Naive thymus-derived CD4-positive, alpha-beta T cell (primary cell): ENCODE measurements around the gene GPC6. TPM values are rescaled to one million over a fixed set of nuclear protein-coding genes. Genes with fewer than 3 reads are reported as not detected.

Experiments
- ATAC-seq: fragments of 150-1000 bp; cut with Tn5 transposase; 2 replicates; pipeline ENCODE4 v1.10.0; 2021; ENCODE audit warnings: mild to moderate bottlenecking, moderate library complexity
- CTCF ChIA-PET: fragments of 350-600 bp; sonication (Branson Sonifier 250); formaldehyde crosslinking; loops from one replicate; lab custom pipeline; 2021; ENCODE audit warnings: antibody characterized with exemption; lab: Charles Lee
- POLR2A ChIA-PET: fragments of 350-600 bp; sonication (Branson Sonifier 250); formaldehyde crosslinking; loops from one replicate; lab custom pipeline; 2021; ENCODE audit warnings: antibody characterized with exemption, inconsistent platforms; lab: Charles Lee
- DNase-seq, 9 donors: peaks; one replicate each; pipeline versions ENCODE4 v3.0.0 to v3.0.0-alpha.2; 2020 to 2022; ENCODE audit warnings: mixed read lengths in 1 of 9
- H3K27ac ChIP-seq: one replicate; pipeline ENCODE4 v1.7.0; 2013; ENCODE audit warnings: mild to moderate bottlenecking, low read depth, low read length, moderate library complexity
- H3K27me3 ChIP-seq, 2 donors: one replicate each; pipeline ENCODE4 v1.7.0; 2013; ENCODE audit warnings: low read length in 2 of 2, mild to moderate bottlenecking in 2 of 2, moderate library complexity in 2 of 2; ENCODE audit not compliant: control insufficient read depth in 2 of 2, insufficient read depth in 2 of 2
- H3K36me3 ChIP-seq, 3 experiments: 1 replicate in 2 of 3; 2 replicates in 1 of 3; pipeline ENCODE4 v1.7.0; 2013; ENCODE audit warnings: low read length in 3 of 3, mild to moderate bottlenecking in 3 of 3, moderate library complexity in 1 of 3; ENCODE audit not compliant: insufficient read depth in 3 of 3, control insufficient read depth in 2 of 3
- H3K4me1 ChIP-seq, 2 donors: one replicate each; pipeline ENCODE4 v1.7.0; 2013; ENCODE audit warnings: low read length in 2 of 2, mild to moderate bottlenecking in 2 of 2, moderate library complexity in 1 of 2; ENCODE audit not compliant: control insufficient read depth in 2 of 2, insufficient read depth in 2 of 2
- H3K4me3 ChIP-seq: 2 replicates; pipeline ENCODE4 v1.7.0; 2013; ENCODE audit warnings: mild to moderate bottlenecking, low read length
- H3K9me3 ChIP-seq, 3 experiments: 1 replicate in 2 of 3; 2 replicates in 1 of 3; pipeline ENCODE4 v1.7.0; 2013; ENCODE audit warnings: low read length in 3 of 3; ENCODE audit not compliant: control insufficient read depth in 2 of 3
- H3K27ac Mint-ChIP-seq, 9 donors: one replicate each; pipeline ENCODE4 v1.8.0; 2020 to 2022; ENCODE audit warnings: mixed read lengths in 9 of 9, mild to moderate bottlenecking in 8 of 9, moderate library complexity in 5 of 9, inconsistent platforms in 2 of 9
- H3K27me3 Mint-ChIP-seq, 5 donors: one replicate each; pipeline ENCODE4 v1.8.0; 2021 to 2022; ENCODE audit warnings: mixed read lengths in 5 of 5, mild to moderate bottlenecking in 1 of 5
- H3K36me3 Mint-ChIP-seq, 5 donors: one replicate each; pipeline ENCODE4 v1.8.0; 2020 to 2022; ENCODE audit warnings: mixed read lengths in 5 of 5, mild to moderate bottlenecking in 3 of 5, inconsistent platforms in 1 of 5
- H3K4me1 Mint-ChIP-seq, 7 donors: one replicate each; pipeline ENCODE4 v1.8.0; 2020 to 2022; ENCODE audit warnings: mixed read lengths in 7 of 7, mild to moderate bottlenecking in 3 of 7, inconsistent platforms in 1 of 7
- H3K4me3 Mint-ChIP-seq, 10 donors: one replicate each; pipeline ENCODE4 v1.8.0; 2020 to 2022; ENCODE audit warnings: mild to moderate bottlenecking in 10 of 10, mixed read lengths in 10 of 10, moderate library complexity in 6 of 10, inconsistent platforms in 2 of 10
- H3K9me3 Mint-ChIP-seq, 11 donors: one replicate each; pipeline ENCODE4 v1.8.0; 2020 to 2022; ENCODE audit warnings: mixed read lengths in 11 of 11, mild to moderate bottlenecking in 4 of 11, inconsistent platforms in 1 of 11, moderate library complexity in 1 of 11
- intact Hi-C, 2 donors: fragments of 100-400 bp; cut with micrococcal nuclease; formaldehyde crosslinking; loops; one replicate each; pipeline ENCODE4 v1.15.1; 2023
- polyA plus RNA-seq, 2 donors: library from polyadenylated mRNA; unstranded; fragments of 300-500 nt; fragmentation: Illumina TruSeq; gene quantifications; one replicate each; pipeline ENCODE4 v1.2.3, GENCODE V29; 2021
- total RNA-seq, 6 experiments: library from RNA in 5 of 6; stranded (reverse) in 5 of 6; gene quantifications; 1 replicate in 5 of 6; 2 replicates in 1 of 6; pipeline ENCODE4 v1.2.3 and lab custom pipeline; 2021 to 2026

Gene GPC6
- total and polyA plus RNA-seq, 7 experiments from 2014 or later, result not detected

DNA sequence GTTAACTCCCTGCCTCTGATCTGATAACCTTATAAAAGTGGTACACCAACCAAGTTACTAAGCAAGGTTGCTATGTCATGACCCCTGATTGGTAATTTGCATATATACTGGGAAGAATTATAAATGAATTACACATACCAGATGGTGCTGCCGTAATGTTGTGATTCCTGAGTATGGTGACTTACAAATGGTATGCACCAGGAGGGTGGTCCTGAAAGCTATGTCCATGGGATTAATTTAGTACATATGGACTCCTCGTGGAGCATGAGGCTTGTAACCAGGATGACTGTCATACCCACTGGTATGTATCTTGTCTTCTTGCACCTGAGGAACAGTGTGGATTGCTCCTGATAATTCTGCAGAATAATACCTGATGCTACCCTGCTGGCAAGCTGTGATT lies 240.6 kb downstream of the GPC6 start:
- ATAC-seq (no peak), DNase-seq (no peak)
- Histone ChIP-seq H3K27me3 (no peaks in the 10 kb centered on the region), H3K36me3 (no peaks in the 10 kb centered on the region), H3K4me1 (no peaks in the 10 kb centered on the region), H3K4me3 (no peak overlapping the region), H3K9me3 (no peaks in the 10 kb centered on the region), H3K27ac (no peak overlapping the region)
- Mint-ChIP-seq H3K9me3 (peaks cover 0 to 23% (median 6%) of the 10 kb centered on the region in 11 donors), H3K4me3 (no peak overlapping the region), H3K36me3 (no peaks in the 10 kb centered on the region), H3K27ac (no peak overlapping the region), H3K27me3 (no peaks in the 10 kb centered on the region), H3K4me1 (no peaks in the 10 kb centered on the region)
- ChIA-PET CTCF (no interaction called here), POLR2A (no interaction called here)
- intact Hi-C loops, result no loop called here

GRCh38 chr13:93468433-93468832 lies 241.8 kb downstream of the GPC6 start:
- Mint-ChIP-seq H3K4me3 (no peak overlapping the region), H3K4me1 (no peaks in the 10 kb centered on the region), H3K27me3 (no peaks in the 10 kb centered on the region), H3K36me3 (no peaks in the 10 kb centered on the region), H3K9me3 (peaks cover 0 to 23% (median 6%) of the 10 kb centered on the region in 11 donors), H3K27ac (no peak overlapping the region)
- no peak overlapping the region for H3K27ac ChIP-seq
- H3K36me3 ChIP-seq, result no peaks in the 10 kb centered on the region
- H3K9me3 ChIP-seq, result no peaks in the 10 kb centered on the region
- ChIA-PET POLR2A (no interaction called here), CTCF (no interaction called here)
- no peak overlapping the region for H3K4me3 ChIP-seq
- no peak for DNase-seq
- no peak for ATAC-seq
- intact Hi-C loops, result no loop called here
- H3K4me1 ChIP-seq, result no peaks in the 10 kb centered on the region
- H3K27me3 ChIP-seq, result no peaks in the 10 kb centered on the region

GRCh38 chr13:93472296-93472695 lies 245.7 kb downstream of the GPC6 start:
- Mint-ChIP-seq H3K27ac (no peak overlapping the region), H3K27me3 (no peaks in the 10 kb centered on the region), H3K4me3 (no peak overlapping the region), H3K9me3 (peaks cover 0 to 22% (median 8%) of the 10 kb centered on the region in 11 donors), H3K36me3 (no peaks in the 10 kb centered on the region), H3K4me1 (no peaks in the 10 kb centered on the region)
- intact Hi-C loops, result no loop called here
- ChIA-PET CTCF (no interaction called here), POLR2A (no interaction called here)
- no peaks in the 10 kb centered on the region for H3K4me1 ChIP-seq
- H3K9me3 ChIP-seq, result no peaks in the 10 kb centered on the region
- no peaks in the 10 kb centered on the region for H3K27me3 ChIP-seq
- no peak overlapping the region for H3K4me3 ChIP-seq
- H3K36me3 ChIP-seq, result no peaks in the 10 kb centered on the region
- H3K27ac ChIP-seq, result no peak overlapping the region
- no peak for ATAC-seq
- DNase-seq, result no peak

DNA sequence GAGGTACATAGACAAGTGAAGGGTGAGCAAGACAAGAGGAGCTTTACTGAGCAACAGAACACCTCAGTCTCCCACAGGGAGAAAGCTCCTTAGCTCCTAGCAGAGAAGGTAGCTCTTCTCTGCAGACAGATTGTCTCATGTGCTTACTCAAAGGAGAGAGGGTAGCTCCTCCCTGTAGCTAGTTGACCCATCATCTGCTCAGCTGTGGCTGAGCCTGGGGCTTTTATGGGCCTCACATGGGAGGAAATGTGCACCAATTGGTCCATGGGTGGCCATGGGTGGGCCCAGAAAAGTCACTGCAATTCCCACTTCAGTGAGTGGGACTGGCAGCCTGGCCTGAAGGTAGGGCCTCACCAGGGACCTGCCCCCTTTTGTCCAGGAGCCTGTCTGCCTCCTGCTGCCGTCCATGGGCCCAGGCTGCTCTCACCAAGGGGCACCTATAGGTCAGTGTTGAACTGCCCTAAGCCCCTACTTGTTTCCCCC lies 246.2 kb downstream of the GPC6 start:
- CTCF ChIA-PET, result no interaction called here
- Histone ChIP-seq H3K4me3 (no peak overlapping the region), H3K27me3 (no peaks in the 10 kb centered on the region), H3K36me3 (no peaks in the 10 kb centered on the region), H3K27ac (no peak overlapping the region), H3K9me3 (no peaks in the 10 kb centered on the region), H3K4me1 (no peaks in the 10 kb centered on the region)
- Mint-ChIP-seq H3K9me3 (peaks cover 0 to 22% (median 8%) of the 10 kb centered on the region in 11 donors), H3K4me1 (no peaks in the 10 kb centered on the region), H3K4me3 (no peak overlapping the region), H3K27ac (no peak overlapping the region), H3K36me3 (no peaks in the 10 kb centered on the region), H3K27me3 (no peaks in the 10 kb centered on the region)
- intact Hi-C loops, result no loop called here
- ATAC-seq, result no peak
- no peak for DNase-seq
- POLR2A ChIA-PET, result no interaction called here

- ChIA-PET POLR2A (no interaction called here), CTCF (no interaction called here)
- no peak for DNase-seq
- intact Hi-C loops, result no loop called here
- H3K9me3 Mint-ChIP-seq, result peaks cover 0 to 22% (median 8%) of the 10 kb centered on the region in 11 donors
- H3K36me3 Mint-ChIP-seq, result no peaks in the 10 kb centered on the region
- no peak overlapping the region for H3K27ac Mint-ChIP-seq
- ATAC-seq, result no peak
- Histone ChIP-seq H3K36me3 (no peaks in the 10 kb centered on the region), H3K9me3 (no peaks in the 10 kb centered on the region), H3K27ac (no peak overlapping the region), H3K4me1 (no peaks in the 10 kb centered on the region), H3K27me3 (no peaks in the 10 kb centered on the region), H3K4me3 (no peak overlapping the region)
- no peaks in the 10 kb centered on the region for H3K4me1 Mint-ChIP-seq
- no peaks in the 10 kb centered on the region for H3K27me3 Mint-ChIP-seq
- H3K4me3 Mint-ChIP-seq, result no peak overlapping the region
Observed at GRCh38 chr13:93473441-93474270, 247.0 kb downstream of the GPC6 start.

GRCh38 chr13:93476175-93476574 lies 249.6 kb downstream of the GPC6 start:
- Mint-ChIP-seq H3K36me3 (no peaks in the 10 kb centered on the region), H3K27me3 (no peaks in the 10 kb centered on the region), H3K27ac (no peak overlapping the region), H3K4me1 (no peaks in the 10 kb centered on the region), H3K4me3 (no peak overlapping the region), H3K9me3 (peaks cover 0 to 10% (median 3%) of the 10 kb centered on the region in 11 donors)
- no peaks in the 10 kb centered on the region for H3K9me3 ChIP-seq
- no peaks in the 10 kb centered on the region for H3K27me3 ChIP-seq
- H3K27ac ChIP-seq, result no peak overlapping the region
- ChIA-PET POLR2A (no interaction called here), CTCF (no interaction called here)
- H3K4me1 ChIP-seq, result no peaks in the 10 kb centered on the region
- ATAC-seq (no peak), DNase-seq (no peak)
- intact Hi-C loops, result no loop called here
- no peaks in the 10 kb centered on the region for H3K36me3 ChIP-seq
- no peak overlapping the region for H3K4me3 ChIP-seq

GRCh38 chr13:93477238-93477637 lies 250.6 kb downstream of the GPC6 start:
- Mint-ChIP-seq H3K27ac (no peak overlapping the region), H3K36me3 (no peaks in the 10 kb centered on the region), H3K4me1 (no peaks in the 10 kb centered on the region), H3K4me3 (no peak overlapping the region), H3K27me3 (no peaks in the 10 kb centered on the region), H3K9me3 (peaks cover 0 to 7% (median under 1%) of the 10 kb centered on the region in 11 donors)
- Histone ChIP-seq H3K27me3 (no peaks in the 10 kb centered on the region), H3K9me3 (no peaks in the 10 kb centered on the region), H3K4me3 (no peak overlapping the region), H3K36me3 (no peaks in the 10 kb centered on the region), H3K27ac (no peak overlapping the region), H3K4me1 (no peaks in the 10 kb centered on the region)
- intact Hi-C loops, result no loop called here
- no peak for ATAC-seq
- ChIA-PET POLR2A (no interaction called here), CTCF (no interaction called here)
- DNase-seq, result no peak
